ENCODE results near the gene VPS13D.

- TF ChIP-seq CTCF (IDR thresholded peaks at IDR 0.05; ENCODE audit: low read length) (no peak), EZH2 (IDR thresholded peaks at IDR 0.05; ENCODE audit: borderline replicate concordance, low read length) (no peak)
These were observed 175.1 kb downstream of the VPS13D start for GRCh38 chr1:12404918-12405317.
